HepG2 (cell line): Measurements from ENCODE around the gene OGG1. TPM values are rescaled to one million over a fixed set of nuclear protein-coding genes. Genes with fewer than 3 reads are reported as not detected.

Source experiments
- ATAD3A ChIP-seq: sonication (generic); formaldehyde crosslinking; IDR thresholded peaks from 2 replicates; pipeline ENCODE4 v1.4.0; 2020; ENCODE audit warnings: missing genetic modification reagents
- CEBPB ChIP-seq: IDR thresholded peaks from 2 replicates; pipeline ENCODE4 v1.6.1; 2011; ENCODE audit warnings: low read depth, low read length, improper control_type of control experiment, borderline replicate concordance
- EEA1 ChIP-seq: sonication (generic); formaldehyde crosslinking; IDR thresholded peaks from 2 replicates; pipeline ENCODE4 v1.5.1; 2020; ENCODE audit warnings: mild to moderate bottlenecking, missing genetic modification reagents, borderline replicate concordance
- FIP1L1 ChIP-seq: fragments of 200-400 bp; formaldehyde crosslinking; IDR thresholded peaks from 2 replicates; pipeline ENCODE4 v1.6.1; 2018; ENCODE audit warnings: low read depth, mild to moderate bottlenecking, low read length, moderate library complexity, borderline replicate concordance; ENCODE audit not compliant: insufficient read depth
- GFI1 ChIP-seq: sonication (generic); formaldehyde crosslinking; IDR thresholded peaks from 2 replicates; pipeline ENCODE4 v1.5.0; 2020; ENCODE audit warnings: missing genetic modification reagents, mild to moderate bottlenecking, borderline replicate concordance
- MTA1 ChIP-seq: sonication (generic); formaldehyde crosslinking; IDR thresholded peaks from 2 replicates; pipeline ENCODE4 v1.4.0; 2020; ENCODE audit warnings: missing genetic modification reagents, mild to moderate bottlenecking, borderline replicate concordance
- MXD4 ChIP-seq: IDR thresholded peaks from 2 replicates; pipeline ENCODE4 v1.6.1; 2016; ENCODE audit warnings: mild to moderate bottlenecking, missing biosample characterization, missing genetic modification reagents
- NONO ChIP-seq, 2 experiments: fragments of 450-650 bp in 1 of 2; sonication (generic) in 1 of 2; formaldehyde crosslinking in 1 of 2; IDR thresholded peaks in 1 of 2; conservative IDR thresholded peaks in 1 of 2; 2 replicates each; pipeline versions ENCODE4 v1.6.1 to v1.8.0; 2017 to 2022; ENCODE audit warnings: mild to moderate bottlenecking in 1 of 2, missing genetic modification reagents in 1 of 2, moderate library complexity in 1 of 2
- PCBP2 ChIP-seq: fragments of 200-400 bp; formaldehyde crosslinking; optimal IDR thresholded peaks from 2 replicates; pipeline ENCODE3; 2018; ENCODE audit warnings: low read length, low read depth; ENCODE audit not compliant: poor library complexity, severe bottlenecking
- PITX1 ChIP-seq: sonication (generic); formaldehyde crosslinking; IDR thresholded peaks from 2 replicates; pipeline ENCODE4 v1.5.1; 2020; ENCODE audit warnings: mild to moderate bottlenecking, missing genetic modification reagents
- PTBP1 ChIP-seq: fragments of 200-400 bp; formaldehyde crosslinking; IDR thresholded peaks from 2 replicates; pipeline ENCODE4 v1.6.1; 2018; ENCODE audit warnings: low read length, low read depth; ENCODE audit not compliant: poor library complexity, severe bottlenecking
- TP53 ChIP-seq: sonication (generic); formaldehyde crosslinking; conservative IDR thresholded peaks from 2 replicates; pipeline ENCODE4 v1.4.0; 2020; ENCODE audit warnings: missing genetic modification reagents
- ZNF12 ChIP-seq: sonication (generic); formaldehyde crosslinking; IDR thresholded peaks from 2 replicates; pipeline ENCODE4 v1.5.0; 2020; ENCODE audit warnings: missing genetic modification reagents
- ZNF207 ChIP-seq: fragments of 450-650 bp; IDR thresholded peaks from 2 replicates; pipeline ENCODE4 v1.6.1; 2016; ENCODE audit warnings: antibody characterized with exemption, borderline replicate concordance
- ZNF253 ChIP-seq: sonication (generic); formaldehyde crosslinking; IDR thresholded peaks from 2 replicates; pipeline ENCODE4 v1.8.0; 2022; ENCODE audit warnings: mild to moderate bottlenecking, missing genetic modification reagents, borderline replicate concordance
- ZNF605 ChIP-seq: sonication (generic); formaldehyde crosslinking; IDR thresholded peaks from 2 replicates; pipeline ENCODE4 v1.8.0; 2022; ENCODE audit warnings: mild to moderate bottlenecking, missing genetic modification reagents
- ZNF781 ChIP-seq: sonication (generic); formaldehyde crosslinking; IDR thresholded peaks from 2 replicates; pipeline ENCODE4 v1.5.1; 2020; ENCODE audit warnings: borderline replicate concordance, mild to moderate bottlenecking, missing genetic modification reagents; ENCODE audit errors: not compliant biosample characterization
- polyA plus RNA-seq, 8 experiments: library from polyadenylated mRNA; depleted of rRNA in 3 of 8; stranded (reverse) in 7 of 8; unstranded in 1 of 8; fragments of >200 nt; fragmentation: Illumina TruSeq in 4 of 8; extraction: Trizol in 4 of 8; gene quantifications; 2 replicates each; pipeline versions ENCODE4 v1.2.1 to v1.2.3, GENCODE V29; 2011 to 2016; ENCODE audit warnings: low read depth in 4 of 8, missing spikeins in 1 of 8, mixed read lengths in 1 of 8; ENCODE audit not compliant: insufficient read depth in 1 of 8
- total RNA-seq, 5 experiments: library from RNA; depleted of rRNA; stranded (reverse); fragments of >200 nt; fragmentation: Illumina TruSeq; extraction: Trizol; gene quantifications; 2 replicates each; pipeline ENCODE4 v1.2.3, GENCODE V29; 2016; ENCODE audit warnings: low read depth in 1 of 5
- TF ChIP-seq, protein P1 (sequence below): sonication (generic); formaldehyde crosslinking; IDR thresholded peaks from 2 replicates; pipeline ENCODE4 v1.5.1; 2020; ENCODE audit warnings: mild to moderate bottlenecking, missing genetic modification reagents, moderate library complexity
- TF ChIP-seq, protein P2 (sequence below): IDR thresholded peaks from 2 replicates; pipeline ENCODE4 v1.6.1; 2016; ENCODE audit warnings: low read depth, control low read depth
- TF ChIP-seq, protein P3 (sequence below): IDR thresholded peaks from 2 replicates; pipeline ENCODE4 v1.6.1; 2016; ENCODE audit warnings: mild to moderate bottlenecking

OGG1 gene
- total and polyA plus RNA-seq, 2 of the 13 experiments (the other 11 are each of a cell fraction or from before 2014, with no cell fraction given) = 28.7 to 33.2 TPM

DNA sequence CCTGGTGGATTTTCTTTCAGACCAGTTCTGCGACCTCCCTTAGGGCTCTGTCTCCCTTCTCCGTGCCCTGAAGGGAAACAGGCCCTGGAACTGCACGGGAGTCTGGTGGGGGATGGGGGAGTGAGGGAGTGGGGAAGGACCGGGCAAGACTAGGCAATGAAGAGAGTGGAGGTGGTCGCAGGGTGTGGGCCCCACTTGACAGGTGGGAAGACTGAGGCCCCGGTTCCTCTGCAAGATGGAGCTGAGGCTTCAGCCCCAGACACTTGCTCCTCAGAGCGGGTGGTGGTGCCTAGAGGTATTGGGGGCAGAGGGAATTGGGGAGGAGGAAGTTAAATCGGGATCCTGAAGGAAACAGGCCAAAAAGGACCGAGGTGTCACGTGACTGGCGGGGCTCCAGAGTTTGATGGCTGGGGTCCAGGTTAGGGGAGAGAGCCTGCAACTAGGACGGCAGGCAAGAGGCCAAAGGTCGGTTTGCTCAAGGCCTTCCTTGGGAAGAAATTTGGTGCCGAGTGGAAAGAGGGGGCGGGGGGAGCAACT is 20.6 kb downstream of the OGG1 start (continued):
- TF ChIP-seq, protein P1, sequence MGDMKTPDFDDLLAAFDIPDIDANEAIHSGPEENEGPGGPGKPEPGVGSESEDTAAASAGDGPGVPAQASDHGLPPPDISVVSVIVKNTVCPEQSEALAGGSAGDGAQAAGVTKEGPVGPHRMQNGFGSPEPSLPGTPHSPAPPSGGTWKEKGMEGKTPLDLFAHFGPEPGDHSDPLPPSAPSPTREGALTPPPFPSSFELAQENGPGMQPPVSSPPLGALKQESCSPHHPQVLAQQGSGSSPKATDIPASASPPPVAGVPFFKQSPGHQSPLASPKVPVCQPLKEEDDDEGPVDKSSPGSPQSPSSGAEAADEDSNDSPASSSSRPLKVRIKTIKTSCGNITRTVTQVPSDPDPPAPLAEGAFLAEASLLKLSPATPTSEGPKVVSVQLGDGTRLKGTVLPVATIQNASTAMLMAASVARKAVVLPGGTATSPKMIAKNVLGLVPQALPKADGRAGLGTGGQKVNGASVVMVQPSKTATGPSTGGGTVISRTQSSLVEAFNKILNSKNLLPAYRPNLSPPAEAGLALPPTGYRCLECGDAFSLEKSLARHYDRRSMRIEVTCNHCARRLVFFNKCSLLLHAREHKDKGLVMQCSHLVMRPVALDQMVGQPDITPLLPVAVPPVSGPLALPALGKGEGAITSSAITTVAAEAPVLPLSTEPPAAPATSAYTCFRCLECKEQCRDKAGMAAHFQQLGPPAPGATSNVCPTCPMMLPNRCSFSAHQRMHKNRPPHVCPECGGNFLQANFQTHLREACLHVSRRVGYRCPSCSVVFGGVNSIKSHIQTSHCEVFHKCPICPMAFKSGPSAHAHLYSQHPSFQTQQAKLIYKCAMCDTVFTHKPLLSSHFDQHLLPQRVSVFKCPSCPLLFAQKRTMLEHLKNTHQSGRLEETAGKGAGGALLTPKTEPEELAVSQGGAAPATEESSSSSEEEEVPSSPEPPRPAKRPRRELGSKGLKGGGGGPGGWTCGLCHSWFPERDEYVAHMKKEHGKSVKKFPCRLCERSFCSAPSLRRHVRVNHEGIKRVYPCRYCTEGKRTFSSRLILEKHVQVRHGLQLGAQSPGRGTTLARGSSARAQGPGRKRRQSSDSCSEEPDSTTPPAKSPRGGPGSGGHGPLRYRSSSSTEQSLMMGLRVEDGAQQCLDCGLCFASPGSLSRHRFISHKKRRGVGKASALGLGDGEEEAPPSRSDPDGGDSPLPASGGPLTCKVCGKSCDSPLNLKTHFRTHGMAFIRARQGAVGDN (CRISPR knock-in tag) = peak; percentile 35
- TF ChIP-seq ZNF12 (CRISPR knock-in tag) (no peak), FIP1L1 (no peak), MTA1 (CRISPR knock-in tag) (no peak), PITX1 (CRISPR knock-in tag) (no peak), NONO (IDR thresholded peaks at IDR 0.05) (no peak), NONO (CRISPR knock-in tag; conservative IDR thresholded peaks at IDR 0.05) (0 out of 2 replicates have a peak, but pooled peaks have one; percentile 38), EEA1 (no peak), TP53 (CRISPR knock-in tag) (no peak), PCBP2 (no peak), GFI1 (no peak), MXD4 (CRISPR knock-in tag) (no peak), ZNF207 (0 out of 2 replicates have a peak, but pooled peaks have one; percentile 32), PTBP1 (no peak), ZNF605 (CRISPR knock-in tag) (no peak), ATAD3A (CRISPR knock-in tag) (no peak), CEBPB (peak; percentile 51; the same call in 1 of the 2 replicates), ZNF253 (CRISPR knock-in tag) (no peak), ZNF781 (no peak)
- TF ChIP-seq, protein P2, sequence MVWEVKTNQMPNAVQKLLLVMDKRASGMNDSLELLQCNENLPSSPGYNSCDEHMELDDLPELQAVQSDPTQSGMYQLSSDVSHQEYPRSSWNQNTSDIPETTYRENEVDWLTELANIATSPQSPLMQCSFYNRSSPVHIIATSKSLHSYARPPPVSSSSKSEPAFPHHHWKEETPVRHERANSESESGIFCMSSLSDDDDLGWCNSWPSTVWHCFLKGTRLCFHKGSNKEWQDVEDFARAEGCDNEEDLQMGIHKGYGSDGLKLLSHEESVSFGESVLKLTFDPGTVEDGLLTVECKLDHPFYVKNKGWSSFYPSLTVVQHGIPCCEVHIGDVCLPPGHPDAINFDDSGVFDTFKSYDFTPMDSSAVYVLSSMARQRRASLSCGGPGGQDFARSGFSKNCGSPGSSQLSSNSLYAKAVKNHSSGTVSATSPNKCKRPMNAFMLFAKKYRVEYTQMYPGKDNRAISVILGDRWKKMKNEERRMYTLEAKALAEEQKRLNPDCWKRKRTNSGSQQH (CRISPR knock-in tag) = no peak
- TF ChIP-seq, protein P3, sequence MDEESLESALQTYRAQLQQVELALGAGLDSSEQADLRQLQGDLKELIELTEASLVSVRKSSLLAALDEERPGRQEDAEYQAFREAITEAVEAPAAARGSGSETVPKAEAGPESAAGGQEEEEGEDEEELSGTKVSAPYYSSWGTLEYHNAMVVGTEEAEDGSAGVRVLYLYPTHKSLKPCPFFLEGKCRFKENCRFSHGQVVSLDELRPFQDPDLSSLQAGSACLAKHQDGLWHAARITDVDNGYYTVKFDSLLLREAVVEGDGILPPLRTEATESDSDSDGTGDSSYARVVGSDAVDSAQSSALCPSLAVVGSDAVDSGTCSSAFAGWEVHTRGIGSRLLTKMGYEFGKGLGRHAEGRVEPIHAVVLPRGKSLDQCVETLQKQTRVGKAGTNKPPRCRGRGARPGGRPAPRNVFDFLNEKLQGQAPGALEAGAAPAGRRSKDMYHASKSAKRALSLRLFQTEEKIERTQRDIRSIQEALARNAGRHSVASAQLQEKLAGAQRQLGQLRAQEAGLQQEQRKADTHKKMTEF (CRISPR knock-in tag) = no peak
